Erythroblast (primary cell): ENCODE data around the gene RAC2.

Source experiments
- GATA1 ChIP-seq: IDR thresholded peaks from 2 replicates; pipeline ENCODE4 v1.6.1; 2011; ENCODE audit warnings: low read depth, mild to moderate bottlenecking, control low read depth, low read length, moderate library complexity
- POLR2A ChIP-seq: IDR thresholded peaks from 2 replicates; pipeline ENCODE4 v1.6.1; 2011; ENCODE audit warnings: mild to moderate bottlenecking, low read length

GRCh38 chr22:37269936-37270678 is 26.0 kb upstream of the RAC2 start:
- TF ChIP-seq POLR2A (no peak), GATA1 (no peak)
